ENCODE data around the gene PCDH11X. TPM values are rescaled to one million over a fixed set of nuclear protein-coding genes. Genes with fewer than 3 reads are reported as not detected.
"Not testable (repeated sequence)": the region's sequence is repeated elsewhere in the genome, so short reads cannot be mapped to it uniquely, and the experiment has no call there.

Gene PCDH11X
- total and polyA plus RNA-seq, 2 of the 8 experiments (the other 6 are each of a cell fraction or from before 2014, with no cell fraction given): 4.3 to 7.9 TPM

DNA sequence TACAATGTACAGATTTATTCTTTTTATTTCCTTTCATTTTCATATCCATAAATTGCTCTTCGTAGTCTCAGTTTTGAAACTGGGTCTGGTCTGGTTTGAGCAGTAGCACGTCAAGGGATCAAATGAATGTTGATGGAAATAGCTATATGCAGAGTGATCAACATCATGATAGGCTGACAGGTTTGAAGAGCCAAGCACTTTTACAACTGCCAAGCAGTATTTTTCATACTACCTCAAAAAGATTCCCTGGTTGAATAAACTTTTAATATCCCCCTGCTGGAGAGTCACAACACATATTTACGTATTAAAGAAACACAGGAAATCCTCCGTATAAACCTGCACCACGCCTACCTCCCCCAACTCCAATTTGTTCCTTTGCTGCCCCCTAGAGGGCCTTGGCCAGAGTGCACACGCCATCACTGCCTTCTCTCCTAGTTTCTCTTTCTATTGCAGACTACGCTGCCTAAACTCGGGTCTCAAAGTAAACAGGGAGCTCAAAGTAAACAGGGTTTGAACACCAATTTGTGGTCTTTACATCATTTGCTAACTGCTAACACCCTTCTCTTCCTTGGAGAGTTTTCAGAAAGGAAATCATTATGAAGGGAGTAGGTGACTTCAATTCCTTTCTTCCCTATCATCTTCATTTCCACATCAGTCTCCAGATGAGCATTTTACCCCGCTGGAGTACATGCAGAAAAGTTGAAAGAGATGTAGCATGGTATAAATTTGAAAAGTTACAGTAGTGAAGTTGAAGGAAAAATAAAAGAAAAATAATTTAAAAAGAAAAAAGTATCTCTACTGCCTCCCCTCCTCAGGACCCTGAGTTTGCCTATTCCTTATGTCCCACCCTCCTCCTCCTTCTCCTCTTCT, 8.3 kb upstream of the PCDH11X start:
- H3K4me2 ChIP-seq (ENCODE audit: insufficient read depth in 1 of 2, low read depth in 2 of 2, low read length in 2 of 2); H3K23ac ChIP-seq (ENCODE audit: insufficient read length); H4K5ac ChIP-seq (ENCODE audit: insufficient read length, low read depth, low read length); H2AK5ac ChIP-seq (ENCODE audit: low read depth, low read length); H3K9ac ChIP-seq (replicated peaks in 1 of 4; ENCODE audit: extremely low read depth in 1 of 4, low read depth in 3 of 4, low read length in 3 of 4); H4K91ac ChIP-seq (replicated peaks; ENCODE audit: insufficient read length, low read length); H3K23me2 ChIP-seq (ENCODE audit: low read depth, low read length); H3K9me3 ChIP-seq (ENCODE audit: insufficient read depth in 2 of 2, low read depth in 1 of 2, low read length in 1 of 2); H3K56ac ChIP-seq (replicated peaks; ENCODE audit: insufficient read length, low read depth, low read length); H2BK15ac ChIP-seq (ENCODE audit: low read length); H3K4me3 ChIP-seq (ENCODE audit: extremely low read depth in 1 of 4, insufficient read depth in 2 of 4, low read depth in 3 of 4, low read length in 4 of 4); H4K8ac ChIP-seq (ENCODE audit: extremely low read depth, insufficient read depth, low read length); H3K36me3 ChIP-seq (ENCODE audit: control insufficient read depth in 2 of 4, insufficient read depth in 4 of 4, low read length in 3 of 4); H3K27me3 ChIP-seq (replicated peaks in 1 of 4; ENCODE audit: control insufficient read depth in 3 of 4, extremely low read depth in 1 of 4, insufficient read depth in 3 of 4, low read length in 3 of 4); DNase-seq (ENCODE audit: low read depth in 1 of 2, low spot score in 2 of 2); H4K20me1 ChIP-seq (replicated peaks in 1 of 2; ENCODE audit: control insufficient read depth in 1 of 2, insufficient read depth in 2 of 2, low read length in 2 of 2); H2BK120ac ChIP-seq (replicated peaks; ENCODE audit: low read depth, low read length); CTCF ChIA-PET (ENCODE audit: partially characterized antibody); H2BK5ac ChIP-seq (ENCODE audit: low read depth, low read length); H2BK12ac ChIP-seq (ENCODE audit: low read depth, low read length); H2AFZ ChIP-seq (ENCODE audit: low read length); H2BK20ac ChIP-seq (ENCODE audit: low read length); H3K4me1 ChIP-seq (replicated peaks in 1 of 4; ENCODE audit: control insufficient read depth in 3 of 4, insufficient read depth in 4 of 4, low read length in 3 of 4); H3K18ac ChIP-seq (ENCODE audit: extremely low read depth, low read length); POLR2A ChIA-PET (ENCODE audit: partially characterized antibody); H3K27ac ChIP-seq (ENCODE audit: low read depth, low read length); H3K14ac ChIP-seq (ENCODE audit: insufficient read length); H3K4ac ChIP-seq (replicated peaks; ENCODE audit: insufficient read length, low read depth, low read length); H3K79me2 ChIP-seq (ENCODE audit: control insufficient read depth in 1 of 2, insufficient read depth in 2 of 2, low read length in 2 of 2); H3K79me1 ChIP-seq (ENCODE audit: low read depth, low read length): not testable (repeated sequence)
- FAIRE-seq: peak; percentile 100
- WGBS, 2 experiments (ENCODE audit: extremely low coverage in 1 of 2, insufficient coverage in 1 of 2, insufficient read length in 1 of 2, insufficient replicate concordance in 2 of 2, low coverage in 1 of 2, low lambda C conversion rate in 2 of 2, missing lambda C conversion rate in 1 of 2): 66% methylated on average over 3 of the region's 9 CpGs; no CpG with 5 or more reads in 1 of the 2 experiments

DNA sequence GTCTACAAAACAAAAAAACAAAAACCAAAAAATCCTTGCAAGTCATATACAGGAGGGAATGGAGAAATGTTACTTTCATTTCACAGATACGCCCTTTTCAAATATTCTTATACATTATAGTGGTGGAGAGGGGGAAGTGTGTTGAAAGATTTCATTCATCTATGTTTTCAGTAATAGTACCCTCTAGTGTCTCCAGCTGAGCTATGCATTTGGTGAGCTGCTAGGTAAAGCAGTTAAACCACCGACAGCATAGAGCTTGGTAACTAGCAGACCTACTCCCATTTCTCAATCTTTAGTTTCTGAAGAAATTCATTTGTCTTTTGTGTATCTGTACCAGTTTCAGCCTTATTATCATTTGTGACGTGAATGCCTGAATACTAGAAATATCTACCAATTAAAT, 5.2 kb upstream of the PCDH11X start:
- H2AK5ac ChIP-seq (ENCODE audit: low read depth, low read length); H2BK5ac ChIP-seq (ENCODE audit: low read depth, low read length); H3K4me2 ChIP-seq (ENCODE audit: insufficient read depth in 1 of 2, low read depth in 2 of 2, low read length in 2 of 2); H3K79me1 ChIP-seq (ENCODE audit: low read depth, low read length); H4K91ac ChIP-seq (replicated peaks; ENCODE audit: insufficient read length, low read length); H3K23ac ChIP-seq (ENCODE audit: insufficient read length); H2BK20ac ChIP-seq (ENCODE audit: low read length); H2AFZ ChIP-seq (ENCODE audit: low read length); H4K5ac ChIP-seq (ENCODE audit: insufficient read length, low read depth, low read length); H3K18ac ChIP-seq (ENCODE audit: extremely low read depth, low read length); H3K14ac ChIP-seq (ENCODE audit: insufficient read length); H4K8ac ChIP-seq (ENCODE audit: extremely low read depth, insufficient read depth, low read length); H3K79me2 ChIP-seq (ENCODE audit: control insufficient read depth in 1 of 2, insufficient read depth in 2 of 2, low read length in 2 of 2); H3K9ac ChIP-seq (replicated peaks in 1 of 4; ENCODE audit: extremely low read depth in 1 of 4, low read depth in 3 of 4, low read length in 3 of 4); POLR2A ChIA-PET (ENCODE audit: partially characterized antibody); H3K4me3 ChIP-seq (ENCODE audit: extremely low read depth in 1 of 4, insufficient read depth in 2 of 4, low read depth in 3 of 4, low read length in 4 of 4); H3K9me3 ChIP-seq (ENCODE audit: insufficient read depth in 2 of 2, low read depth in 1 of 2, low read length in 1 of 2); CTCF ChIA-PET (ENCODE audit: partially characterized antibody); H3K27me3 ChIP-seq (replicated peaks in 1 of 4; ENCODE audit: control insufficient read depth in 3 of 4, extremely low read depth in 1 of 4, insufficient read depth in 3 of 4, low read length in 3 of 4); H3K27ac ChIP-seq (ENCODE audit: low read depth, low read length); DNase-seq (ENCODE audit: low read depth in 1 of 2, low spot score in 2 of 2); H2BK120ac ChIP-seq (replicated peaks; ENCODE audit: low read depth, low read length); H3K4ac ChIP-seq (replicated peaks; ENCODE audit: insufficient read length, low read depth, low read length); H2BK15ac ChIP-seq (ENCODE audit: low read length); H3K23me2 ChIP-seq (ENCODE audit: low read depth, low read length); H3K56ac ChIP-seq (replicated peaks; ENCODE audit: insufficient read length, low read depth, low read length); H3K4me1 ChIP-seq (replicated peaks in 1 of 4; ENCODE audit: control insufficient read depth in 3 of 4, insufficient read depth in 4 of 4, low read length in 3 of 4); H3K36me3 ChIP-seq (ENCODE audit: control insufficient read depth in 2 of 4, insufficient read depth in 4 of 4, low read length in 3 of 4); H4K20me1 ChIP-seq (replicated peaks in 1 of 2; ENCODE audit: control insufficient read depth in 1 of 2, insufficient read depth in 2 of 2, low read length in 2 of 2); H2BK12ac ChIP-seq (ENCODE audit: low read depth, low read length): not testable (repeated sequence)
- 47% methylated on average over 3 of the region's 3 CpGs; no CpG with 5 or more reads in 1 of the 2 experiments for WGBS, 2 experiments (ENCODE audit: extremely low coverage in 1 of 2, insufficient coverage in 1 of 2, insufficient read length in 1 of 2, insufficient replicate concordance in 2 of 2, low coverage in 1 of 2, low lambda C conversion rate in 2 of 2, missing lambda C conversion rate in 1 of 2)
- FAIRE-seq: peak; percentile 95

Measured in H1 (cell line).